ENCODE results near the gene WIPI1.
A peak's percentile ranks its signal among the peaks of the same experiment; 100 is the strongest.

The WIPI1 gene

GRCh38 chr17:68499587-68499986 is 42.3 kb upstream of the WIPI1 start:
- Histone ChIP-seq H3K27me3 (ENCODE audit: control insufficient read depth, low read length) (no peaks in the 10 kb centered on the region), H3K27ac (ENCODE audit: low read depth, low read length) (no peak overlapping the region)

GRCh38 chr17:68498479-68499326 is 41.4 kb upstream of the WIPI1 start:
- peak overlapping the region; percentile 39; the same call in 1 of the 2 replicates for H3K27ac ChIP-seq (ENCODE audit: low read depth, low read length)
- peaks cover 12% of the 10 kb centered on the region for H3F3A ChIP-seq (ENCODE audit: control insufficient read depth, insufficient read depth)

More at GRCh38 chr17:68499587-68499986, 42.3 kb upstream of the WIPI1 start:
- Histone ChIP-seq H3K9me2 (replicated peaks; ENCODE audit: control insufficient read depth, low read length) (no peaks in the 10 kb centered on the region), H3F3A (ENCODE audit: control insufficient read depth, insufficient read depth) (peaks cover 12% of the 10 kb centered on the region), H3K4me1 (ENCODE audit: control insufficient read depth, low read length) (peaks cover 22% of the 10 kb centered on the region), H4K20me1 (ENCODE audit: control insufficient read depth, insufficient read depth, low read depth, low read length) (no peaks in the 10 kb centered on the region), H3K36me3 (ENCODE audit: control insufficient read depth, low read length) (no peaks in the 10 kb centered on the region), H3K79me2 (ENCODE audit: control insufficient read depth, low read length) (no peaks in the 10 kb centered on the region), H3K9me3 (ENCODE audit: control insufficient read depth, insufficient read depth, low read length) (no peaks in the 10 kb centered on the region), H3K4me2 (ENCODE audit: low read length) (no peak overlapping the region), H3K4me3 (ENCODE audit: low read length) (no peak overlapping the region)
- TF ChIP-seq EZH2phosphoT487 (IDR thresholded peaks at IDR 0.05; ENCODE audit: borderline replicate concordance, low read length) (no peak), CTCF (IDR thresholded peaks at IDR 0.05; ENCODE audit: low read depth, low read length, poor library complexity, severe bottlenecking) (no peak)

GRCh38 chr17:68497885-68498319 is 40.6 kb upstream of the WIPI1 start:
- Histone ChIP-seq H3K9me2 (replicated peaks; ENCODE audit: control insufficient read depth, low read length) (no peaks in the 10 kb centered on the region), H3K4me1 (ENCODE audit: control insufficient read depth, low read length) (peaks cover 22% of the 10 kb centered on the region)
- TF ChIP-seq CTCF (IDR thresholded peaks at IDR 0.05; ENCODE audit: low read depth, low read length, poor library complexity, severe bottlenecking) (no peak), EZH2phosphoT487 (IDR thresholded peaks at IDR 0.05; ENCODE audit: borderline replicate concordance, low read length) (no peak)

More at GRCh38 chr17:68498479-68499326, 41.4 kb upstream of the WIPI1 start:
- no peaks in the 10 kb centered on the region for H3K9me3 ChIP-seq (ENCODE audit: control insufficient read depth, insufficient read depth, low read length)
- H3K27me3 ChIP-seq (ENCODE audit: control insufficient read depth, low read length), result no peaks in the 10 kb centered on the region
- TF ChIP-seq CTCF (IDR thresholded peaks at IDR 0.05; ENCODE audit: low read depth, low read length, poor library complexity, severe bottlenecking) (no peak), EZH2phosphoT487 (IDR thresholded peaks at IDR 0.05; ENCODE audit: borderline replicate concordance, low read length) (no peak)
- H3K4me2 ChIP-seq (ENCODE audit: low read length), result peak overlapping the region; percentile 66
- no peaks in the 10 kb centered on the region for H4K20me1 ChIP-seq (ENCODE audit: control insufficient read depth, insufficient read depth, low read depth, low read length)
- H3K4me1 ChIP-seq (ENCODE audit: control insufficient read depth, low read length), result peaks cover 22% of the 10 kb centered on the region
- H3K4me3 ChIP-seq (ENCODE audit: low read length), result peak overlapping the region; percentile 39
- H3K9me2 ChIP-seq (replicated peaks; ENCODE audit: control insufficient read depth, low read length), result no peaks in the 10 kb centered on the region
- no peaks in the 10 kb centered on the region for H3K79me2 ChIP-seq (ENCODE audit: control insufficient read depth, low read length)
- no peaks in the 10 kb centered on the region for H3K36me3 ChIP-seq (ENCODE audit: control insufficient read depth, low read length)

More at GRCh38 chr17:68497885-68498319, 40.6 kb upstream of the WIPI1 start:
- Histone ChIP-seq H3K27ac (ENCODE audit: low read depth, low read length) (peak overlapping the region; percentile 39; the same call in 1 of the 2 replicates), H3K27me3 (ENCODE audit: control insufficient read depth, low read length) (no peaks in the 10 kb centered on the region), H3K79me2 (ENCODE audit: control insufficient read depth, low read length) (no peaks in the 10 kb centered on the region), H3K4me2 (ENCODE audit: low read length) (peak overlapping the region; percentile 66), H3K9me3 (ENCODE audit: control insufficient read depth, insufficient read depth, low read length) (no peaks in the 10 kb centered on the region), H3K36me3 (ENCODE audit: control insufficient read depth, low read length) (no peaks in the 10 kb centered on the region), H4K20me1 (ENCODE audit: control insufficient read depth, insufficient read depth, low read depth, low read length) (no peaks in the 10 kb centered on the region), H3F3A (ENCODE audit: control insufficient read depth, insufficient read depth) (peaks cover 12% of the 10 kb centered on the region), H3K4me3 (ENCODE audit: low read length) (peak overlapping the region; percentile 39)

All from DOHH2 (cell line).